ENCODE measurements around the gene TMPRSS7.
A peak's percentile ranks its signal among the peaks of the same experiment; 100 is the strongest.

The TMPRSS7 gene

DNA sequence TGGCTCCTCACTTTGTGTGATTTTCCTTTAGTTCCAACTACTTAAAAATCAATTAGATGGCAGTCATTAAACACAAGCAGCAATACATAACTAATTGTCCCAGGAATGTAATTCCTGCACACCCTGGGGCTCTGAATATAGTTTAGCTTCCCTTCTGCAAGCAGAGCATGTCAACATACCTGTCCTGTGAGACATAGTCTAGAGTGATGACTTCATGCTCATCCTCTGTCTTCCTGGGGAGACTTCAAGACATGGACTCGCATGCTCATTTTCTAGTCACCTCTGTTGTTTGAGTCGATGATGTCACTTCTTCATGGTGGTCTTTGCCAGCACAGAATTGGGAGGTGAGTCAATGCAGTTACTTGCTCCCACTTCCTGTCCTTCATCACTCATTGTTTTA lies 67.4 kb downstream of the TMPRSS7 start:
- DNase-seq (no peak), ATAC-seq (peak; percentile 30)

DNA sequence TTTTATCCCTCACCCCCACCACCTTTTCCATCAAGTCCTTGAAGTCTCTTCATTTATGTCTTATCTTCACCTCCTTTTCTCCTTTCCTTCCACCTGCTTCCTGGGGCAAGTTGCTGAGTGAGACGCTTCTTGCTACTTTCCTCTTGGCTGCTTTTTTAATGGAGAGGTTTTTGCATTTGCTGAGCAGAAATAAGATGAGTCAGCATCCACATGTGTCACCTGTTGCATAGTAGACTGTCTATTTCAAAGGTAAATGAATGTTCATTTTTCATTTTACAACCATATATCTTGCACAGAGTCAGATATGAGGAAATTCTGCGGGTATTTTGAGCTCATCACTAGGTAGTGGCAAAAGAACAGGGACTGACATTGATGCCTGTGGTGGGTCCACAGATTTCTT lies 70.2 kb downstream of the TMPRSS7 start:
- DNase-seq (no peak), ATAC-seq (no peak)

DNA sequence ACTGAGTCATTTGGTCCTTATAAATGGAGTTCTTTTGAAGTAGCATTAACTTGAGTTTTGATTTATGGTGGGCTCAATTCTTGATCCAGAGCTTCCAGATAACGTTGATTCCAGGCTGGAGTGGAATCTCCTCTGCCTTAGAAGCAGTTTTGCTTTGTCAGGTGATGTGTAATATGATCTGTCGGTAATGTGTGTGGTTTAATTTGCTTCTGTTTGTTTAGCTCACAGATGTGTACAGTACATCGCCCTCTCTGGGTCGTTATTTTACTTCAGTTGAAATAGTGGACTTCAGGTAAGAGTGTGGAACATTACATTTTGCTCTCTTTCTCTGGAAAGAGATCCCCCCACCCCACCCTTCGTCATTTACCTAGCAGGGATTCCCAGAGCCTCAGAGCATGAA lies 74.8 kb downstream of the TMPRSS7 start:
- no peak for DNase-seq
- ATAC-seq: no peak

DNA sequence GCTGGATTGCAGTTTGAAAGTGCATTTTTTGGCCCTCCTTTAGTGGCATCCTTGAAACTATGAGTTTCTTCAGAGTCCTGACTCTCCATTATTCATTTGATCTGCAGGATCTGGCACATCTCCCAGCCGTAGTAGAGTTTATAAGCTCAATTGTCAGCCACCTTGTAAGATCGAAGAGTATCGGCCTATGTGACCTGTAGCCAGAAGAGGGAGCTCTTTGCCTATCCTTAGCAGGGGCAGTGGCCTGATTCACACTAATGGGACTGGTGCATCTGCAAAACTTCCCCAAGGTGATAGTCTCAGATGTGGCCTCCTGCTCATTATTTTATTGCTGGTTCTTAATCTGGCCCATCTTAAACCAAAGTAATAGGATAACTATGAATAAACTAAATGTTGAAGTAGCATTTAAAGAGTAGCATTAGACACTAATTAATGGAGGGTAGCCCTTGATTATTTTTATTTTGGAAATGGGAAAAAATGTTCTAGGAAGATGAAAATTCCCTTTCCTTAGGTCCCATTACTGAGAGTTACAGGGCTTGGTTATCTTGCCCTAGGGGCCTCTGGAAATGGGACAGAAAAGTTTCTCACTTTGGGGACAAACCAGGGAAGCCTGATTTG lies 77.4 kb downstream of the TMPRSS7 start:
- DNase-seq (peak; percentile 56), ATAC-seq (peak; percentile 88)

DNA sequence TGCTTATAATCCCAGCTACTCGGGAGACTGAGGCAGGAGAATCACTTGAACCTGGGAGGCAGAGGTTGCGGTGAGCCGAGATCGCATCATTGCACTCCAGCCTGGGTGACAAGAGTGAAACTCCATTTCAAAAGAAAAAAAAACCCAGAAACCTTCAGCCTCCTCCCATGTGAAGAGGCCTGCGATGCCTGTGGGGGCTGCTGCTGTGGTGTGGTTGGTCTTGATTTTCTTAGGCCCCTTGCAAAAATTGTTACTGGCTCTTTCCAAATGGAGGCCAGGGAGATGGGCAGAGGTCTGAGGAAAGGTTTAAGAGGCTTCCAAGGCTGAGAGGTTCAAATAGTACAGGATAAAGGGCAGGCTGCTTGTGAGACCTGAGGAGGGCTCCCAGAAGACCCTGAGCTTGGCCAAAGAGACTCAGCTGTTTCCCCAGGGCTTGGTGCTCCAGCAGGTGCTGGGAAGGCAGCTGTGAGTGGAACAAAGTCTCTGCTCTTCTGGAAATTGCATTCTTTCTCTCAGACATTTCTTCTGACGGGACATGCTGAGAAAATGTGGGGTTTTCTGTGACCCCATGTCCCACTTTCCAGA lies 80.1 kb downstream of the TMPRSS7 start:
- ATAC-seq: no peak
- no peak for DNase-seq

DNA sequence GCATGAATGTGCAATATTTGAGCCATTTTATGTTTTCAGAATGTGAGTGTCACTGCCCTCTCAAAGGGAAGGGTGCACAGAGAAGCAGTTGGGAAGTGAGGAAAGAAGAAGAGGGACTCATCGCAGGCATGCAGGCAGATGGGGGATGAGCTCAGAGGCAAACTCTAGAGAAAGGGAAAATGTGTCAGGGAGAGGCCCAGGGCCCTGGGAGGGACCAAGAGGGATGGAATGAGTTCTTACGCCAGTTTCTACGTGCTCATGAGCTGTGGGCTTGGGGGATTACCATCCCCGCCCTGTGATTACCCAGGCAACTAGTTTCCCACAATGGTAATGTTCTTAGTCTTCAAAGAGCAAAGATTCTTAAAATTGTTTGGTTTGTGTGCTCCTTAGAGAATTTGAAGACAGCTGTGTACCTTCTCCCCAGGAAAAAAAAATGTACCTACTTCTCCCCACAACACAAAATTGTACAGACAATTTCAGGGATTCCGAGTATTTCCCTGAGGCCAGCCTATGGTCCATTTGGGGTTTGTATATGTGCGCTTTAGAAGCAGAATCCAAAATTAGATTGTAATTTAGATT lies 80.7 kb downstream of the TMPRSS7 start:
- DNase-seq (no peak), ATAC-seq (peak; percentile 45)

DNA sequence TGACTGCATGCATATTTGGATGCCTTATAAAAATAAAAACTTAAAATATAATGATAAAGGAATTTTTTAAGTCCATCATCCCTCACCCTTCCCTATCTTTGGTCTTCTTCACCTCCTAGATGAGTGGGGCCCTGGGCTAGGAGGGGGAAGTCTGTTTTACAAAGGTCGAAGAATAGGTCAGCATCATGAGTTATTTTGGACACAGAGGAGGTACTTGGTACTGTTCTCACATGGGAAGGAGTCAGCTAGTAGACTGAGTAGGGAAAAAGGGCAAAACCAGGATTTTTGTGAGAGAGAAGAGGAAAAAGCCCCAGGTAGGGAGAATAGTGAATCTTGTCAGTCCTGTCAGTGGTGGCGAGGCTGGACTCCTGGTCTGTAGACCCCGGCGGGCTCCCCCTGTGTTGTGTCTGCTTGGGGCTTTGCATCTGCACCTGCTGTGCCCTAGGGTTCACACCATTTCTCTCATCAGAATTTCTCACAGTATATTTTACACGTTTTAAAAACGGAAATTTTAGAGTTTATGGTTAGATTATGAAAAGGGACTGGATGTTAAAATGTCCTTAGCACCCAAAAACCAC lies 81.4 kb downstream of the TMPRSS7 start:
- no peak for DNase-seq
- ATAC-seq: no peak

DNA sequence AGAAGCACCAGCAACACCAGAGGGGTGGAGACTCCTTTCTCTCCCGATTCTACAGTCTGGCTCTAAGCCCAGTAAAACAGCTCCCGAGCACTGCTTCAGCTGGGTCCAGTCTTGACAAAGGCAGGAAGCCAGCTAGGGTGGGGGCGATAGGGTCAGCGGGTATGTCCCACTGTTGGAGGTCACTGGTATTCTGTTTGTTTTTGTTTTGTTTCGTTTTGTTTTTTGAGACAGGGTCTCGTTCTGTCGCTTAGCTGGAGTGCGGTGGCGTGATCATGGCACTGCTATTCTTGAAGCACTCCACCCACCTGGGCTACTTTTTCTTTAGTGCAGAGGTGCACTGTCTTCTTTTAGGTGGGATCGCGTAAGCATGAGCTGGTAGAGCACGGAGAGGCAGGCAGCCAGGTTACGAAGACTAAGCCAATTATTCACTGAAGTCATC lies 82.2 kb downstream of the TMPRSS7 start:
- no peak for DNase-seq
- no peak for ATAC-seq

DNA sequence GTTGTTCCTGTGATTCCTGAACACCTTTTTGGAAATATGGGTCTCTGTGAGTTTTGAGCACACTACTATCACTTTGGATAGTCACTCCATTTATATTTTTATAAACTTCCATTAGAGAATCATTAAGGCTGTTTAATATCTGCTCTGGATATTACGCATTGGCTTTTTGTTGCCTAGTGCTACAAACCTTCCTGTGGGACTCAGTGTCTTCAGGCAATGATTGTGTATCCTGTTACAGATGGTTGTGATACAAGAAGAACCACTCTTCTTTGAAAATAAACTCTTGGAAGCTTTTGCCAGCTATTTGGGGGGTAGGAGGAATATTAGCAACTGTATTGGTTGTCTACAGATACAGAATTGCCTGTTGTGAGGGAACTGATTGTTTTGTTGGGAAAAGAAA lies 82.9 kb downstream of the TMPRSS7 start:
- no peak for ATAC-seq
- DNase-seq: no peak

DNA sequence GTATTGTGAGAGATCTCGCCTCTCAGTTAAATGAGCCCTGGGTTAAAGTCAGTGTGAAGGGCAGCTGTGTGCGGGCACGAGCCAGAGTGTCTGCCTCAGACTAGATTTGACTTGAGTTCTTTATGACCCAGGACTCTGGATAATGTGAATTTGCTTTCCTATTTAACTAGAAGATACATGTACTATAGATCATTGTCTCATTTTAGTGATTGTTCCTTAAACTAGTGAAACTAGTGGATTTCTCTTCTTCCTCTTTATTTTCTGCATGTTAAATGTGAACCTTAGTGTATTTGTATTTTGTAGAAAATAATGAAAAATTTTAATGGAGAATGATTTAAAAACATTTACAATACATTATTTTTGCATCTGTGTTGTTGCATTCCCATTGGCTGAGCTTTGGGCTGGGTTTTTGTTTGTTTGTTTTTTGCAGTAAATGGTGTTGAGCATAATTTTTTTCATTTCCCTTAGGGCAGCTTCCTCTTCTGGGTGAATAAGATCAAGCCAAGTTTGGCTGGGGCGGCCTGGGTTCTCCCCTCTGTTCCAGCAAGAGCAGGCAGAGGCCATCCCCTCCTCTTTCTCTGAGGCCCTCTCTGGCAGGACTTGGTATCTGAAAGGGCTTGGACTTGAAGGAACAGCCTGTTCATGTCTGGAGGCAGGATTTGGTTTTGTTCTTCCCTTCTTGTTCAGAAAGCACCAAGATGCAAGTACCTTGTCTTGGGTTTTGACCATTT lies 83.5 kb downstream of the TMPRSS7 start:
- DNase-seq (no peak), ATAC-seq (peak; percentile 45)

DNA sequence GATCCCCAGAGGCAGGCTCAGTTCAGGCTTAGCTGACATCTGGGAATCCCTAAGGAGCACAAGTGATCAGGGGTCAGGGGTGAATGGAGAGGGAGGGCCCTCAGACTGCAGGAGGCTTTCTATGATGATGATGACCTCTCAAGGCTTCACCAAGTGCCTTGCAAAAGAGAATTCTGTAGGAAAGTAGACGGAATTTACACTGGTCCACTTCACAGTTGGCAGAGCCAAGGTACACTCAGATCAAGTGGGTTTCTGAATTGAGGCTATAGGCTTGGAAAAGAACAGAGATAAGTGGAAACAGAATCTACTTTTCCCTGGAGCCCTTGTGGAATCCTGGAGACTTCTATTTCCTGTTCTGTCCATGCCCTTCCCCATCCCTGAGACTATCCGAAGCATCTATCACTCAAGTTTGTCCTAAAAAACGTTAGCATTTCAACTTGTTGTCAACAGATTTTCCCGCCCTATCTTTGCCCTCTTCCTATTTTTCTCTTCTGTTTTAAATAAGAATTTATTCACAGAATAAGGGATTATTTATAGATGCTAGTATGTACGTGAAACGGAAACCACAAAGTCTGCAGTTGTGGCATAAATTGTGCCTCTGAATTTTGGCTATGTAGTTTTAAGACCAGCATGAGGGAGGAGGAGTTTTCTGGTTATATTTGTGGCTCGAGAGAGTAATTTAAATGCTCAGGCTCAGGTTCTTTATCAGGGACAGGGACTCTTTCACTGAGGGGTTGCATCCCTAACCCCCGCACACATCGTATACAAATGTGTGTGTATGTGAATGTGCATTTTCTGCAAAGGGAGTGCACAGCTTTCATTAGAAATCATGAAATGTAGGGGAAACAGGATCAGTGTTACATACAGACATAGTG lies 85.7 kb downstream of the TMPRSS7 start:
- no peak for DNase-seq
- ATAC-seq: no peak

DNA sequence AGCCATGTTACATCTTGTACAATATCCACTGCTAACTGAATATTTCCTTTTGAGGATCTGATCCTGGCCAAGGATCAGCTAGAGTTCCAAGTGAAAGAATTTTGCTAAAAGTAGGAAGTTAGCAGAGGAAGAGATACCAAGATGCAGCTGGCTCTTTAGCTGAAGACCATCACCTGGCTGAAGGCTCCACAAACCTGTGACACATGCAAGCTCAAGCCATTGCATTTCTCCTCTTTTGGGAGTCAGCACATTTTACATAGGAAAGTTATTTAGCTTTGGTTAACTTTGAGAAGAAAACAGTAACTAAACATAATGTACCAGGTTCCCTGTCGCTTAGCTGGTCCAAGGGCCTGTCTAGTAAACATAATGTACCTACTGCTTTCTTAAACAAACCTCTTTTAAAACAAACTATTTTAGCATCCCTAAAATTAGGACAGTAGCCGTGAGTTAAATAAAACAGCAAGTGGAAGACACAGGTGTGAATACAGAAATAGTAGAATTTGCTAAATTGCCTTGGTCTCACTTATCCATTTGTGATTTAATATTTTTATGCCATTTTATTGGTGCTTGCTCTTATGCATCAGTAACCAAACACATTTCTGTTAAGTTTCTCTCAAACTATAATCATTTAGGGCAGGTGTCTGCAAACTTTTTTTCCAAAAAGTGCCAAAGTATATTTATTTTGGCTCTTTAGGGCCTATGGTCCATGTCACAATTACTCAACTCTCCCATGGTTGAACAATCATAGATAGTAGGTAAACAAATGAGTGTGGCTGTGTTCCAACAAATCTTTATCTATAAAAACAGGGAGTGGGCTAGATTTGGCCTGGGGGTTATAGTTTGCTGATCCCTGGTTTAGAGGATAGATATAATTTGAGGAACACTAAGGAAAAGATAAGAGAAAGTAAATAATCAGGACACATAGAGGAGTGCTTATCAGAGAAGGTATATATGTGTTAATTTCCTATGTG lies 87.3 kb downstream of the TMPRSS7 start:
- ATAC-seq: no peak
- no peak for DNase-seq

DNA sequence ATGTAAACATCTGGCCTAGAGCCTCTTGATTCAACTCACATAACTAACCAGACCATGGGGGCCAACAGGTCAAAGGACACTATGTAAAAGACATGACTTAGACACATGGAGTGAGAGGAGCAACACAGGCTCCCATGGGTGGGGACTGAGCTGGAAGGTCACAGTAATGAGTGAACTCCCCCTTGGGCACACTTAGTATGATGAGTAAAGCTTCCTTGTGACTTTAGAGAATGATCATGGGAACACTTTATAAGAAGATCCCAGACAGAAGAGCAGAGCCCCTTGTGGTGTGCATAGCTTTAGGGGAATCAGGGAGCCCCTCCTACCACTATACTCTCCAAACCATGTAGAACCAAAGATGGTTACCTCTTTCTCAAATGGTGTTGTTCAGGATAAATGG lies 88.3 kb downstream of the TMPRSS7 start:
- DNase-seq: no peak
- ATAC-seq: no peak

DNA sequence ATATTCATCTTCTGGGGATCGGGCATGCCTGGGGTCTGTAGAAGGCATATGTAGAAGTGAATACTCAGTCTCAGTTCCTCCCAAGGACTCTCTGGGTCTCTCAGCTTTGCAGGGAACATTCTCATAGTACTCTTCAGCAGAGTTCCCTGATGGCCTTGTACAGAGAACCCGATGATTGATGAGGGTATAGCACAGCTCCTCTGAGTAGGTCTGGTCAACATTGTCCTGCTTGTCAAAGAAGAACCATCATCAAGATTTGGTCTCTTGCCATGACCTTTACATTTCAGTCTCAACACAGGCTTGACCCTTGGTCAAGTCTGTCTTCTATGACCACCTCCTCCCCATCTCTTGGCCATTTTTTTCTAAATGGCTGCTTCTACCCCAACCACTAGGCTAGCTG lies 89.0 kb downstream of the TMPRSS7 start:
- ATAC-seq (no peak), DNase-seq (no peak)

DNA sequence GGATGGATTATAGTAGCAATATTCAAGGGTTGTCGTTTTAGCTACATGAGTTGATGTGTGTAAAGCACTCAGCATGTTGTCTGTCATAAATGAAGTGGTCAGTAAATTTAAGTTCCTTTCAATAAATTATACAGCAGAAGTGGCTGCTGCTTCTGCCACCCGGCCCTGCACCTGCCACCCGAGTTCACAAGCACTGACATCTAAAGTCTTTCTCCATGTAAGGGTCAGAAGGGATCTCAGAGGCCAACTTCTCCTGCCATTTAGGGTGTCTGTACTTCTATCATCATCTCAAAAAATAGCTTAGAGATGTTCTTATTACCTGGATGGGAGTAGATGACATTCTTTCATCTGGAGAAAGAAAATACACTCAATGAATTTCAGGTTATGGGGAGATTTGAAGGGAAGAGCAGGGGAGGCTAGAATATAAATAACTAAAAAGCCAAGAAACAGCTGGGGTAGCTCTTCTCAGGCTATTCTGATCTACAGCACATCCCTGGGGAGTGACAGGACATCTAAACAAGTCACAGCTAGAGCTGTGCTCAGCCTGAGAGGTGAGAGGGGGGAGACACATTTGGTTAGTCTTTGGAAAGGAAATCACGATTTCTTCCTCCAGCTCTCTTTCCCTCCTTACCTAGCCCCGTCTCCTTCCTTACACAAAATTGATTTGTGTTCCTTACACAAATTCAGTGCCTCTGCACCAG lies 90.5 kb downstream of the TMPRSS7 start:
- ATAC-seq: no peak

DNA sequence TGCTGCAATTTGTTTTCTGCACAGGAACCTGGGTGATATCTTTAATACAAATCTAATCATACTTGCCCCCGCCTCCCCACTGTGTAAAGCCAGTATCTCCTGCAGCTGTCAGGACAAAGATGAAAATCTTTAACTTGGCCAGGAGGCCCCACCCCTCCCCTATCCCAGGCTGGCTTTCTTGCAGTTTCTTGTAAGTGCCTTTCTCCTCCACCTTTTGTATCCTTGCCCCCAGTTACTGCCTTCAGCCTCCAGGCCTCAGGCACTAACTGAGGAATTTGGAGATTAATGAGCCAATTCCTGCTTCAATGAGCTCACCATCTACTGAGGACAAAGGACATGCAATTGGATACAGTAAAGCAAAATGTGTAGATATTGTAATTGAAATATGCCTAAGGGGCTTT lies 92.0 kb downstream of the TMPRSS7 start:
- ATAC-seq (no peak), DNase-seq (no peak)

More for the DNA sequence above, 90.5 kb downstream of the TMPRSS7 start:
- DNase-seq: no peak

DNA sequence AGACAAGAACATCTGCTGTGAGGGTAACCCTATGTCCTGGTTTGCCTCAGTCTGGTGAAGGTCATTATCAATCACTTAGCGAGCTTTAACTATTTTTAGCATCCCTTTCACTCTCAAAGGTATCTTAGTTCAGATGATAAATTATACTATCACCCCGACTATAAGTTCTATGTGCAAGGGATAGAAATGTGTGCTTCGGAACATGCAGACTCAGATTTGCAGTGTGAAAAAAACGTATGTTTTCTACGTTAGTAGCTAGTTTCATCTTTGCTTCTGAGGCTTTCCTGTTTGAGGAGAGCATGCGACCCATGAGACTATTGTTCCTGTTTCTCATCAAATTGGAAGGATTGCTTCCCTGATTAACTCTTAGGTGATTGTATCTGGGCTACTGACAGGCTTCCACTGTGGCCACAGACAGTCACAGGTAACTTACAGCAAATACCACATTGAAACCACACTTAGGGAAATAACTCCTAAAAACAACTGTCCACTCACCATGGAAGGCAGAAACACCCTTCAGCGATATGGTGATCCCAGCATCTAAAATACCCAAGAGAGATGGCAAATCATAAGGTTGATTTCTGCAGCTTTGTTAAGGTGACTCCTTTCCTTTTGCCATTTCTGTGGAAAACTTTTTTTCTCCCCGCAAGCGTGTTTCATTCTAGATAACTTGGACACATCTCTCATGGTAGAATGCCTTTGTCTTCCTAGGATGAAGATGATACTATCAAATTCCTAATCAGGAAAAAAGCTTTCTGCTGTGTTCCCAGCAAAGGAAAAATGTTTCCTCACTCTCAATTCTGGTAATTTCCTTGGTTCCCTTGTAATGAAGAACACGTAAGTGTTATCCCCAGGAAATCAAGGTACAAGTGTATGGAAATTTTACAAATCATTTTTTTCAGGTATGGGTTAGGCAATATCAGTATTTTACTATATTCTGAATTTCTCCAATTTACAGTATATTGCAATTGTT lies 93.3 kb downstream of the TMPRSS7 start:
- no peak for ATAC-seq
- no peak for DNase-seq

DNA sequence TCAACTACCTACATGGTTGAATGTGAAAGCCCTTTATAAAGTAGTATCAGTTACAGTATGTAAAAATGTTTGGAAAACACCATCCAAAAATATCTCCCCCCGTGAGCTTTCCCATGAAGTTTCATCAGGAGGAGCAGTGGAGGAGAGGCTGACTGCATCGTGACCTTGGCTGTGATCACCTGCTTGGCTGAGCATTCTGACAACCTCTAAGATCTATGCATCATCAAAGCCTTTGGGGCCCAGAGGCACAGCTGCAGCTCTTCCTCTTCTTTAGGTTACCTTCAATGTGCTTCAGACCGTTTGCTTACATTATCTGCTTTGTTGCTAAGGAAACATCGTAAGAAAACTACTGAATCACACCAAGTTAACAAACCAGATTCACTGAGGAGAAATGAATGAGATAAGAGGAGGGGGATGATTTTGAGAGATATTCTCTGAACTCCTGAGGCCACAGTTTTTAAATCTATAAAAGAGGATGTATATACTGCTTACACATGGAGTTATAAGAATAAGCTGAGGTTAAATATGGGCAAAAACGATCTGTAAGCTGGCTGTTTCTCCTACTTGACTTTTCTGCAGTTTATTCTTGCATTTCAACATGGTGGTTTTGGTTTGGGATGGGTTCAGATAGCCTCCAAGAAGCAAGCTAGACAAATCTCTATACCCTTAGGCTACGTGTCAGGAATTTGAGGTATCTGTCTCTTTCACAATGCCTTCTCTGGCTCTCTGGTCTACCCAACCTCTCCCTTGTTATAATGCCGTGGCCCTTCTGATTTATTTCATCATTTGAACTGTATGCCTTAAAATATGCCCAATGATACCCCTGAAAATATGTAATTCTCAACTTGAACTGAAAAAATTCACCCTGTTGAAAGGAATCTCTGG lies 94.5 kb downstream of the TMPRSS7 start:
- peak; percentile 45 for DNase-seq

More for the DNA sequence above, 94.5 kb downstream of the TMPRSS7 start:
- ATAC-seq: peak; percentile 79
